PC-3 (cell line): ENCODE results near the gene CAPN7. TPM values are rescaled to one million over a fixed set of nuclear protein-coding genes. Genes with fewer than 3 reads are reported as not detected.

ENCODE experiments used
- ATAC-seq: fragments of 200-7000 bp; cut with Tn5 transposase; 2 replicates; pipeline ENCODE4 v1.9.1; 2020; ENCODE audit warnings: mild to moderate bottlenecking, moderate library complexity
- BruUV-seq: library from RNA; stranded (reverse); fragments of 400-500 nt; replicated peaks from 2 replicates; lab custom pipeline; 2021; lab: Mats Ljungman, UMichigan
- CTCF ChIA-PET: fragments of 300-600 bp; sonication (Branson Sonifier 250); formaldehyde crosslinking; loops from one replicate; lab custom pipeline; 2022; ENCODE audit warnings: antibody characterized with exemption; lab: Charles Lee
- POLR2A ChIA-PET: fragments of 300-600 bp; sonication (Branson Sonifier 250); formaldehyde crosslinking; loops from one replicate; lab custom pipeline; 2022; ENCODE audit warnings: antibody characterized with exemption; ENCODE audit not compliant: unreplicated experiment; lab: Charles Lee
- DNase-seq: peaks from one replicate; pipeline ENCODE4 v3.0.0-alpha.2; 2015
- H2AFZ ChIP-seq: fragments of 300-600 bp; sonication (generic); 2 replicates; pipeline ENCODE4 v1.6.0; 2016; ENCODE audit warnings: antibody characterized with exemption, low read length
- H3F3A ChIP-seq: fragments of 300-600 bp; sonication (generic); one replicate; pipeline ENCODE4 v1.6.0; 2017; ENCODE audit warnings: antibody characterized with exemption, low read length, control low read depth, mild to moderate bottlenecking; ENCODE audit not compliant: unreplicated experiment
- H3K27ac ChIP-seq: fragments of 300-600 bp; sonication (generic); 2 replicates; pipeline ENCODE4 v1.5.1; 2016; ENCODE audit warnings: mild to moderate bottlenecking, low read length
- H3K27me3 ChIP-seq: fragments of 300-600 bp; sonication (generic); 2 replicates; pipeline ENCODE4 v1.6.1; 2016; ENCODE audit warnings: low read length, mixed read lengths
- H3K36me3 ChIP-seq: fragments of 300-600 bp; sonication (generic); 2 replicates; pipeline ENCODE4 v1.6.1; 2016; ENCODE audit warnings: low read depth, mixed run types, low read length, mixed read lengths
- H3K4me1 ChIP-seq: fragments of 300-600 bp; sonication (generic); 2 replicates; pipeline ENCODE4 v1.5.1; 2016; ENCODE audit warnings: low read length; ENCODE audit not compliant: insufficient read depth
- H3K4me2 ChIP-seq: fragments of 300-600 bp; sonication (generic); 2 replicates; pipeline ENCODE4 v1.6.0; 2016; ENCODE audit warnings: low read length
- H3K4me3 ChIP-seq: fragments of 300-600 bp; sonication (generic); 2 replicates; pipeline ENCODE4 v1.5.1; 2016; ENCODE audit warnings: mild to moderate bottlenecking, low read length, mixed read lengths
- H3K79me2 ChIP-seq: fragments of 300-600 bp; sonication (generic); 2 replicates; pipeline ENCODE4 v1.6.1; 2017; ENCODE audit warnings: low read length, mixed read lengths
- H3K9ac ChIP-seq: fragments of 300-600 bp; sonication (generic); 2 replicates; pipeline ENCODE4 v1.6.0; 2016; ENCODE audit warnings: mild to moderate bottlenecking, low read length
- H3K9me2 ChIP-seq: fragments of 300-600 bp; sonication (generic); replicated peaks from 2 replicates; pipeline ENCODE4 v1.6.1; 2016; ENCODE audit warnings: mixed run types, low read length, mixed read lengths
- H3K9me3 ChIP-seq: fragments of 300-600 bp; sonication (generic); 2 replicates; pipeline ENCODE4 v1.6.1; 2016; ENCODE audit warnings: low read length, mixed read lengths
- H4K20me1 ChIP-seq: fragments of 300-600 bp; sonication (generic); 2 replicates; pipeline ENCODE4 v1.6.1; 2016; ENCODE audit warnings: low read length, mixed read lengths
- CTCF ChIP-seq: fragments of 300-600 bp; sonication (generic); conservative IDR thresholded peaks from 2 replicates; pipeline ENCODE4 v1.5.1; 2017; ENCODE audit warnings: antibody characterized with exemption, low read depth, mild to moderate bottlenecking, low read length
- EZH2 ChIP-seq: fragments of 300-600 bp; sonication (generic); IDR thresholded peaks from one replicate; pipeline ENCODE4 v1.6.1; 2017; ENCODE audit warnings: antibody characterized with exemption, mild to moderate bottlenecking, low read length; ENCODE audit not compliant: unreplicated experiment
- EZH2phosphoT487 ChIP-seq: fragments of 300-600 bp; sonication (generic); IDR thresholded peaks from 2 replicates; pipeline ENCODE4 v1.6.1; 2018; ENCODE audit warnings: mild to moderate bottlenecking, antibody characterized with exemption, low read length, borderline replicate concordance
- intact Hi-C: fragments of 100-400 bp; cut with micrococcal nuclease; formaldehyde crosslinking; loops from 2 replicates; pipeline ENCODE4 v1.9.0; 2023
- total RNA-seq: library from RNA; depleted of rRNA; stranded (reverse); fragments of >200 nt; gene quantifications from 2 replicates; pipeline ENCODE4 v1.2.3, GENCODE V29; 2014; rRNA removed

Gene CAPN7
- total RNA-seq, 1 experiment from 2014 or later, result 32.7 TPM

GRCh38 chr3:15301761-15302160 is 95.7 kb downstream of the CAPN7 start:
- Histone ChIP-seq H3K9me3 (no peaks in the 10 kb centered on the region), H4K20me1 (no peaks in the 10 kb centered on the region), H2AFZ (no peak overlapping the region), H3K79me2 (no peaks in the 10 kb centered on the region), H3K36me3 (peaks cover 18% of the 10 kb centered on the region), H3K9ac (no peak overlapping the region), H3K27ac (no peak overlapping the region), H3F3A (no peaks in the 10 kb centered on the region), H3K9me2 (no peaks in the 10 kb centered on the region), H3K4me1 (peaks cover 24% of the 10 kb centered on the region), H3K4me2 (no peak overlapping the region), H3K27me3 (no peaks in the 10 kb centered on the region), H3K4me3 (no peak overlapping the region)
- ChIA-PET POLR2A (no interaction called here), CTCF (no interaction called here)
- TF ChIP-seq EZH2phosphoT487, result no peak
- no peak for TF ChIP-seq CTCF
- TF ChIP-seq EZH2, result no peak
- intact Hi-C loops, result no loop called here
- ATAC-seq, result no peak
- BruUV-seq, result no TSS peak
- no peak for DNase-seq

Other genes starting within 250 kb of the CAPN7 start
- gene MRPS25, start 140.9 kb upstream of the CAPN7 start, total RNA-seq, result 42.9 and 46.0 TPM in 2 replicates
- 18.7 and 26.8 TPM in 2 replicates for gene RBSN, start 107.1 kb upstream of the CAPN7 start, total RNA-seq
- gene SH3BP5, start 126.3 kb downstream of the CAPN7 start, total RNA-seq, result 21.2 and 23.0 TPM in 2 replicates
- 22.4 and 27.5 TPM in 2 replicates for gene METTL6, start 221.3 kb downstream of the CAPN7 start, total RNA-seq
- gene EAF1, start 221.4 kb downstream of the CAPN7 start, total RNA-seq, result 28.6 and 35.3 TPM in 2 replicates